Measurements from ENCODE around the gene CPA5. TPM values are rescaled to one million over a fixed set of nuclear protein-coding genes. Genes with fewer than 3 reads are reported as not detected.

Gene CPA5
- total and polyA plus RNA-seq, 9 of the 15 experiments (the other 6 are each of a cell fraction or from before 2014, with no cell fraction given): 0.13 to 2.4 (median 0.91) TPM

DNA sequence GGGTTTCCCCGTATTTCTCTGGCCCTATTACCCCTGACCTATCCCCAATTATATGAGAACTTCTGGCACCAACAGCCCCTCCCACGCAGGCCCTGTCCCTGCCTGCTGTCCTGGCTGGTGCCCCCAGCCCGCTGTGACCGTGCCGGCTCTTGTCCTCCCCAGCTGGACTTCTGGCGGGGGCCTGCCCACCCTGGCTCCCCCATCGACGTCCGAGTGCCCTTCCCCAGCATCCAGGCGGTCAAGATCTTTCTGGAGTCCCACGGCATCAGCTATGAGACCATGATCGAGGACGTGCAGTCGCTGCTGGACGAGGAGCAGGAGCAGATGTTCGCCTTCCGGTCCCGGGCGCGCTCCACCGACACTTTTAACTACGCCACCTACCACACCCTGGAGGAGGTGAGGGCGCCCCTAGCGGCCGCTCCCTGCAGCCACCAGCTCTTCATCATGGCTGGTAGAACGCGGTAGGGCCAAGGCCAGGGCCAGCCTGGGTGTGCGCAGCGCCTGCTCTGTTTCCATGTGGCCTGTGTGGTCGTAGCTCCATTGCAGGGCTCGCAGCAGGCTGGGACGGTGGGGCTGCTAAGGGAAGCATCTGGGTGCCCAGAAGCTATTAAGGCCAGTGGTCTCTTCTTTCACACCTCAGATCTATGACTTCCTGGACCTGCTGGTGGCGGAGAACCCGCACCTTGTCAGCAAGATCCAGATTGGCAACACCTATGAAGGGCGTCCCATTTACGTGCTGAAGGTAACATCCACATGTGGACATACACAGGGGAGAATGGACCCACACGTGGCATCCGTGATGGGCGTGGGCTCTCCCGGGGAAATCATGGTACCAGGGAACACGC lies 37.1 kb downstream of the CPA5 start (continued):
- TF ChIP-seq, protein P1, sequence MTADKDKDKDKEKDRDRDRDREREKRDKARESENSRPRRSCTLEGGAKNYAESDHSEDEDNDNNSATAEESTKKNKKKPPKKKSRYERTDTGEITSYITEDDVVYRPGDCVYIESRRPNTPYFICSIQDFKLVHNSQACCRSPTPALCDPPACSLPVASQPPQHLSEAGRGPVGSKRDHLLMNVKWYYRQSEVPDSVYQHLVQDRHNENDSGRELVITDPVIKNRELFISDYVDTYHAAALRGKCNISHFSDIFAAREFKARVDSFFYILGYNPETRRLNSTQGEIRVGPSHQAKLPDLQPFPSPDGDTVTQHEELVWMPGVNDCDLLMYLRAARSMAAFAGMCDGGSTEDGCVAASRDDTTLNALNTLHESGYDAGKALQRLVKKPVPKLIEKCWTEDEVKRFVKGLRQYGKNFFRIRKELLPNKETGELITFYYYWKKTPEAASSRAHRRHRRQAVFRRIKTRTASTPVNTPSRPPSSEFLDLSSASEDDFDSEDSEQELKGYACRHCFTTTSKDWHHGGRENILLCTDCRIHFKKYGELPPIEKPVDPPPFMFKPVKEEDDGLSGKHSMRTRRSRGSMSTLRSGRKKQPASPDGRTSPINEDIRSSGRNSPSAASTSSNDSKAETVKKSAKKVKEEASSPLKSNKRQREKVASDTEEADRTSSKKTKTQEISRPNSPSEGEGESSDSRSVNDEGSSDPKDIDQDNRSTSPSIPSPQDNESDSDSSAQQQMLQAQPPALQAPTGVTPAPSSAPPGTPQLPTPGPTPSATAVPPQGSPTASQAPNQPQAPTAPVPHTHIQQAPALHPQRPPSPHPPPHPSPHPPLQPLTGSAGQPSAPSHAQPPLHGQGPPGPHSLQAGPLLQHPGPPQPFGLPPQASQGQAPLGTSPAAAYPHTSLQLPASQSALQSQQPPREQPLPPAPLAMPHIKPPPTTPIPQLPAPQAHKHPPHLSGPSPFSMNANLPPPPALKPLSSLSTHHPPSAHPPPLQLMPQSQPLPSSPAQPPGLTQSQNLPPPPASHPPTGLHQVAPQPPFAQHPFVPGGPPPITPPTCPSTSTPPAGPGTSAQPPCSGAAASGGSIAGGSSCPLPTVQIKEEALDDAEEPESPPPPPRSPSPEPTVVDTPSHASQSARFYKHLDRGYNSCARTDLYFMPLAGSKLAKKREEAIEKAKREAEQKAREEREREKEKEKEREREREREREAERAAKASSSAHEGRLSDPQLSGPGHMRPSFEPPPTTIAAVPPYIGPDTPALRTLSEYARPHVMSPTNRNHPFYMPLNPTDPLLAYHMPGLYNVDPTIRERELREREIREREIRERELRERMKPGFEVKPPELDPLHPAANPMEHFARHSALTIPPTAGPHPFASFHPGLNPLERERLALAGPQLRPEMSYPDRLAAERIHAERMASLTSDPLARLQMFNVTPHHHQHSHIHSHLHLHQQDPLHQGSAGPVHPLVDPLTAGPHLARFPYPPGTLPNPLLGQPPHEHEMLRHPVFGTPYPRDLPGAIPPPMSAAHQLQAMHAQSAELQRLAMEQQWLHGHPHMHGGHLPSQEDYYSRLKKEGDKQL (CRISPR knock-in tag; IDR thresholded peaks at IDR 0.05; ENCODE audit: borderline replicate concordance): no peak
- TF ChIP-seq THRAP3 (IDR thresholded peaks at IDR 0.05; ENCODE audit: borderline replicate concordance) (no peak), EWSR1 (IDR thresholded peaks at IDR 0.05; ENCODE audit: borderline replicate concordance, low read depth, partially characterized antibody) (no peak), DIDO1 (tag; IDR thresholded peaks at IDR 0.05; ENCODE audit: low read depth) (no peak), BCOR (IDR thresholded peaks at IDR 0.05) (no peak), HMBOX1 (IDR thresholded peaks at IDR 0.05) (no peak), SMAD3 (CRISPR knock-in tag; conservative IDR thresholded peaks at IDR 0.05) (no peak), KHSRP (IDR thresholded peaks at IDR 0.05) (no peak), ZNF347 (CRISPR knock-in tag; IDR thresholded peaks at IDR 0.05; ENCODE audit: low read depth) (no peak), RBM39 (optimal IDR thresholded peaks at IDR 0.05; ENCODE audit: low read depth, low read length) (no peak), NONO (IDR thresholded peaks at IDR 0.05; ENCODE audit: low read depth in 2 of 2, low read length in 1 of 2) (no peak), CTCF (IDR thresholded peaks at IDR 0.05 in 2 of 3, conservative IDR thresholded peaks at IDR 0.05 in 1 of 3; ENCODE audit: insufficient read depth in 2 of 3, low read depth in 1 of 3, low read length in 3 of 3) (peak; percentile 72 to 90 (median 88)), HNRNPLL (IDR thresholded peaks at IDR 0.05; ENCODE audit: low read depth, low read length, poor library complexity, severe bottlenecking) (no peak), SRF (CRISPR knock-in tag; IDR thresholded peaks at IDR 0.05) (no peak), MEIS2 (IDR thresholded peaks at IDR 0.05; ENCODE audit: partially characterized antibody) (no peak)
- TF ChIP-seq, protein P2, sequence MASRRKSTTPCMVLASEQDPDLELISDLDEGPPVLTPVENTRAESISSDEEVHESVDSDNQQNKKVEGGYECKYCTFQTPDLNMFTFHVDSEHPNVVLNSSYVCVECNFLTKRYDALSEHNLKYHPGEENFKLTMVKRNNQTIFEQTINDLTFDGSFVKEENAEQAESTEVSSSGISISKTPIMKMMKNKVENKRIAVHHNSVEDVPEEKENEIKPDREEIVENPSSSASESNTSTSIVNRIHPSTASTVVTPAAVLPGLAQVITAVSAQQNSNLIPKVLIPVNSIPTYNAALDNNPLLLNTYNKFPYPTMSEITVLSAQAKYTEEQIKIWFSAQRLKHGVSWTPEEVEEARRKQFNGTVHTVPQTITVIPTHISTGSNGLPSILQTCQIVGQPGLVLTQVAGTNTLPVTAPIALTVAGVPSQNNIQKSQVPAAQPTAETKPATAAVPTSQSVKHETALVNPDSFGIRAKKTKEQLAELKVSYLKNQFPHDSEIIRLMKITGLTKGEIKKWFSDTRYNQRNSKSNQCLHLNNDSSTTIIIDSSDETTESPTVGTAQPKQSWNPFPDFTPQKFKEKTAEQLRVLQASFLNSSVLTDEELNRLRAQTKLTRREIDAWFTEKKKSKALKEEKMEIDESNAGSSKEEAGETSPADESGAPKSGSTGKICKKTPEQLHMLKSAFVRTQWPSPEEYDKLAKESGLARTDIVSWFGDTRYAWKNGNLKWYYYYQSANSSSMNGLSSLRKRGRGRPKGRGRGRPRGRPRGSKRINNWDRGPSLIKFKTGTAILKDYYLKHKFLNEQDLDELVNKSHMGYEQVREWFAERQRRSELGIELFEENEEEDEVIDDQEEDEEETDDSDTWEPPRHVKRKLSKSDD (conservative IDR thresholded peaks at IDR 0.05; ENCODE audit: low read length): no peak

Measured in K562 (cell line).